Loucy (cell line): ENCODE data around the gene ARHGAP4.

ENCODE experiments used
- EZH2phosphoT487 ChIP-seq: fragments of 200-600 bp; IDR thresholded peaks from 2 replicates; pipeline ENCODE4 v1.6.1; 2018; ENCODE audit warnings: antibody characterized with exemption, mild to moderate bottlenecking, moderate library complexity, borderline replicate concordance
- TF ChIP-seq, protein P1 (sequence below): fragments of 200-600 bp; sonication (generic); conservative IDR thresholded peaks from 2 replicates; pipeline ENCODE4 v1.5.1; 2014; ENCODE audit warnings: mild to moderate bottlenecking, antibody characterized with exemption, low read length

DNA sequence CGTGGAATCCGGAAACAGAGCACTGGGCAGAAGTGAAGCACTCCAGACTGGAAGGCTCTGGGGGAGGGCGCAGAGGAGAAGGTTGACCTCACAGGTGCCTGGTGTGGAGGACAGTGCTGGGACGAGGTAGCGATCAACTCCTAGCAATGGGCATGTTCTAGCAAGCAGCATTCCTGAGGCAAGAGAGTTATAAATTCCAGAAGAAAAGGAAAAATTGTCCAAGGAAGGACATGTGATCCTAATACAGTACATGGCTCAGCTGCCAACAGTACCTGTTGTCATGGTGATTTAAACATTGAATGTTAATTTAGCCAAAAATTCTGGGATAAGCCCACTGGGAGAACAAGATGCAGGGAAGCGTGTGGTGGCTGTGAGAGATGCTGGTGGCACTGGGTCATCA, 8.2 kb downstream of the ARHGAP4 start:
- TF ChIP-seq, protein P1, sequence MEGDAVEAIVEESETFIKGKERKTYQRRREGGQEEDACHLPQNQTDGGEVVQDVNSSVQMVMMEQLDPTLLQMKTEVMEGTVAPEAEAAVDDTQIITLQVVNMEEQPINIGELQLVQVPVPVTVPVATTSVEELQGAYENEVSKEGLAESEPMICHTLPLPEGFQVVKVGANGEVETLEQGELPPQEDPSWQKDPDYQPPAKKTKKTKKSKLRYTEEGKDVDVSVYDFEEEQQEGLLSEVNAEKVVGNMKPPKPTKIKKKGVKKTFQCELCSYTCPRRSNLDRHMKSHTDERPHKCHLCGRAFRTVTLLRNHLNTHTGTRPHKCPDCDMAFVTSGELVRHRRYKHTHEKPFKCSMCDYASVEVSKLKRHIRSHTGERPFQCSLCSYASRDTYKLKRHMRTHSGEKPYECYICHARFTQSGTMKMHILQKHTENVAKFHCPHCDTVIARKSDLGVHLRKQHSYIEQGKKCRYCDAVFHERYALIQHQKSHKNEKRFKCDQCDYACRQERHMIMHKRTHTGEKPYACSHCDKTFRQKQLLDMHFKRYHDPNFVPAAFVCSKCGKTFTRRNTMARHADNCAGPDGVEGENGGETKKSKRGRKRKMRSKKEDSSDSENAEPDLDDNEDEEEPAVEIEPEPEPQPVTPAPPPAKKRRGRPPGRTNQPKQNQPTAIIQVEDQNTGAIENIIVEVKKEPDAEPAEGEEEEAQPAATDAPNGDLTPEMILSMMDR, result no peak
- no peak for TF ChIP-seq EZH2phosphoT487
